H9 (cell line): ENCODE data around the gene CNTN2. TPM values are rescaled to one million over a fixed set of nuclear protein-coding genes. Genes with fewer than 3 reads are reported as not detected.

Source experiments
- DNase-seq: peaks from one replicate; pipeline ENCODE4 v3.0.0-alpha.2; 2017
- H2AFZ ChIP-seq: one replicate; pipeline ENCODE4 v1.6.1; 2013; ENCODE audit warnings: mild to moderate bottlenecking, low read length, control low read depth, moderate library complexity
- H2AK5ac ChIP-seq: 2 replicates; pipeline ENCODE4 v1.6.1; 2013; ENCODE audit warnings: low read length, control low read depth, mixed read lengths; ENCODE audit not compliant: insufficient read length
- H2BK120ac ChIP-seq: one replicate; pipeline ENCODE4 v1.6.1; 2013; ENCODE audit warnings: low read depth, mild to moderate bottlenecking, low read length, control low read depth, inconsistent platforms; ENCODE audit not compliant: poor library complexity, severe bottlenecking
- H2BK12ac ChIP-seq: 2 replicates; pipeline ENCODE4 v1.6.1; 2013; ENCODE audit warnings: low read length, control low read depth, mixed read lengths, low read depth; ENCODE audit not compliant: insufficient read length
- H2BK15ac ChIP-seq: 2 replicates; pipeline ENCODE4 v1.6.1; 2013; ENCODE audit warnings: low read depth, low read length, control low read depth
- H2BK20ac ChIP-seq: one replicate; pipeline ENCODE4 v1.6.1; 2013; ENCODE audit warnings: low read depth, mild to moderate bottlenecking, low read length, control low read depth, inconsistent platforms; ENCODE audit not compliant: poor library complexity, severe bottlenecking
- H2BK5ac ChIP-seq: 2 replicates; pipeline ENCODE4 v1.6.1; 2013; ENCODE audit warnings: low read length, control low read depth, mixed read lengths; ENCODE audit not compliant: insufficient read length
- H3K14ac ChIP-seq: 2 replicates; pipeline ENCODE4 v1.6.1; 2013; ENCODE audit warnings: low read length, control low read depth; ENCODE audit not compliant: insufficient read depth
- H3K18ac ChIP-seq: 2 replicates; pipeline ENCODE4 v1.6.1; 2013; ENCODE audit warnings: low read depth, mild to moderate bottlenecking, mixed read lengths, low read length, control low read depth; ENCODE audit not compliant: insufficient read length
- H3K23ac ChIP-seq: 2 replicates; pipeline ENCODE4 v1.6.1; 2013; ENCODE audit warnings: low read length, control low read depth, mixed read lengths, low read depth; ENCODE audit not compliant: insufficient read length
- H3K23me2 ChIP-seq: 2 replicates; pipeline ENCODE4 v1.6.1; 2013; ENCODE audit warnings: low read depth, mild to moderate bottlenecking, mixed read lengths, low read length, control low read depth; ENCODE audit not compliant: insufficient read length, poor library complexity, severe bottlenecking
- H3K27ac ChIP-seq: 2 replicates; pipeline ENCODE4 v1.5.1; 2013; ENCODE audit warnings: low read length, control low read depth, mixed read lengths, low read depth; ENCODE audit not compliant: insufficient read length
- H3K27me3 ChIP-seq: 2 replicates; pipeline ENCODE4 v1.6.1; 2013; ENCODE audit warnings: low read length, control low read depth, inconsistent platforms; ENCODE audit not compliant: insufficient read depth
- H3K4ac ChIP-seq: 2 replicates; pipeline ENCODE4 v1.6.1; 2013; ENCODE audit warnings: low read depth, mild to moderate bottlenecking, control low read depth, inconsistent platforms, low read length, moderate library complexity
- H3K4me1 ChIP-seq: 2 replicates; pipeline ENCODE4 v1.6.1; 2013; ENCODE audit warnings: low read length, control low read depth, inconsistent platforms; ENCODE audit not compliant: insufficient read depth
- H3K4me2 ChIP-seq: 2 replicates; pipeline ENCODE4 v1.6.1; 2013; ENCODE audit warnings: low read length, control low read depth, mixed read lengths; ENCODE audit not compliant: insufficient read length, insufficient read depth
- H3K56ac ChIP-seq: 2 replicates; pipeline ENCODE4 v1.6.1; 2013; ENCODE audit warnings: low read depth, mild to moderate bottlenecking, mixed read lengths, low read length, control low read depth; ENCODE audit not compliant: insufficient read length
- H3K79me1 ChIP-seq: 2 replicates; pipeline ENCODE4 v1.6.1; 2013; ENCODE audit warnings: low read depth, mild to moderate bottlenecking, moderate library complexity, low read length, control low read depth, inconsistent platforms; ENCODE audit not compliant: insufficient read depth, poor library complexity, severe bottlenecking
- H3K79me2 ChIP-seq: 2 replicates; pipeline ENCODE4 v1.6.1; 2013; ENCODE audit warnings: low read length, control low read depth, inconsistent platforms; ENCODE audit not compliant: insufficient read depth
- H3K9ac ChIP-seq: 2 replicates; pipeline ENCODE4 v1.6.1; 2013; ENCODE audit warnings: low read length, control low read depth, mixed read lengths; ENCODE audit not compliant: insufficient read length; ENCODE audit errors: extremely low read depth
- H3K9me3 ChIP-seq: one replicate; pipeline ENCODE4 v1.6.1; 2013; ENCODE audit warnings: low read depth, low read length, inconsistent platforms; ENCODE audit not compliant: control insufficient read depth
- H3T11ph ChIP-seq: one replicate; pipeline ENCODE4 v1.6.1; 2013; ENCODE audit warnings: mild to moderate bottlenecking, low read length, control low read depth, inconsistent platforms
- H4K20me1 ChIP-seq: one replicate; pipeline ENCODE4 v1.6.1; 2013; ENCODE audit not compliant: control insufficient read depth, insufficient read length, insufficient read depth
- H4K5ac ChIP-seq: 2 replicates; pipeline ENCODE4 v1.6.1; 2013; ENCODE audit warnings: low read depth, mild to moderate bottlenecking, mixed read lengths, low read length, control low read depth; ENCODE audit not compliant: insufficient read length
- H4K8ac ChIP-seq: replicated peaks from 2 replicates; pipeline ENCODE4 v1.6.1; 2013; ENCODE audit warnings: low read length, control low read depth, mixed read lengths, low read depth; ENCODE audit not compliant: insufficient read length
- H4K91ac ChIP-seq: 2 replicates; pipeline ENCODE4 v1.6.1; 2013; ENCODE audit warnings: low read depth, mild to moderate bottlenecking, moderate library complexity, mixed read lengths, low read length, control low read depth; ENCODE audit not compliant: insufficient read length
- H3K27ac Mint-ChIP-seq, 3 experiments: 2 replicates in 2 of 3; 3 replicates in 1 of 3; pipeline ENCODE4 v1.8.0; 2020 to 2021; ENCODE audit warnings: mixed read lengths in 3 of 3, mild to moderate bottlenecking in 1 of 3, moderate library complexity in 1 of 3
- H3K27me3 Mint-ChIP-seq: 2 replicates; pipeline ENCODE4 v1.8.0; 2021; ENCODE audit warnings: low read depth, mild to moderate bottlenecking, moderate library complexity, mixed read lengths
- H3K36me3 Mint-ChIP-seq, 3 experiments: 2 replicates in 2 of 3; 3 replicates in 1 of 3; pipeline ENCODE4 v1.8.0; 2020 to 2021; ENCODE audit warnings: low read depth in 3 of 3, mixed read lengths in 3 of 3; ENCODE audit not compliant: insufficient read depth in 1 of 3
- H3K4me1 Mint-ChIP-seq, 2 experiments: 2 replicates each; pipeline ENCODE4 v1.8.0; 2020; ENCODE audit warnings: mixed read lengths in 2 of 2
- H3K4me3 Mint-ChIP-seq, 2 experiments: 2 replicates in 1 of 2; 3 replicates in 1 of 2; pipeline ENCODE4 v1.8.0; 2020 to 2021; ENCODE audit warnings: mild to moderate bottlenecking in 2 of 2, mixed read lengths in 2 of 2, moderate library complexity in 1 of 2
- H3K9me3 Mint-ChIP-seq, 2 experiments: 2 replicates in 1 of 2; 3 replicates in 1 of 2; pipeline ENCODE4 v1.8.0; 2020; ENCODE audit warnings: mild to moderate bottlenecking in 2 of 2, mixed read lengths in 2 of 2, moderate library complexity in 1 of 2
- WGBS: extraction: QIAGEN DNeasy Blood & Tissue Kit; methylation state at CpG from one replicate; pipeline ENCODE4 v1.1.7; 2013; ENCODE audit warnings: missing lambda C conversion rate, low lambda C conversion rate, mixed read lengths; ENCODE audit not compliant: insufficient read length; ENCODE audit errors: extremely low coverage; 5-methylcytosine and 5-hydroxymethylcytosine counted together
- total RNA-seq: library from RNA; stranded (reverse); gene quantifications from 2 replicates; pipeline ENCODE4 v1.2.1, GENCODE V29; 2021
- TF ChIP-seq, protein P1 (sequence below): fragments of 200-600 bp; sonication (generic); conservative IDR thresholded peaks from 3 replicates; pipeline ENCODE4 v1.8.0; 2021; ENCODE audit warnings: antibody characterized with exemption, mild to moderate bottlenecking

Gene CNTN2
- total RNA-seq, 1 experiment from 2014 or later: 0.42 TPM

DNA sequence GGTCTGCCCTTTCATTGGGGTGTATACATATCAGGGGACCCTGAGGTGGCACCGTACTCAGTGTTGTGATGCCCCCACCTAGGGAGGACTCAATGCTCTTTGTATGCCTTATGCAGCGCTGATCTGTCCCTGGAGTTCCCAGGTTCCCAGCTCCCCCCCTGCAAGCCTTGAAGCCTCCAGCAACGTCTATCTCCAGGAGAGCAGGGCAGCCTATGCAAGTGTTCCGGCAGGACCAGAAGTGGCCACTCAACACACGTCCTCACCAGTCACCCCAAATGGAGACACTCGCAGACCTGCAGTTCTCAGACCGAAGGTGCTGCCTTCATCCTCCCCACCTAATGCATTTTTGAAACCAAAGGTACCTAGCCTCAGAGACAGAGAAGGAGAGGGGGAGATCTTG is 25.2 kb upstream of the CNTN2 start:
- H2BK15ac ChIP-seq: no peak overlapping the region
- Mint-ChIP-seq H3K27me3 (peaks cover 34% of the 10 kb centered on the region), H3K4me1 (peaks cover 18 to 22% of the 10 kb centered on the region in 2 experiments), H3K36me3 (no peaks in the 10 kb centered on the region), H3K9me3 (no peaks in the 10 kb centered on the region), H3K4me3 (no peak overlapping the region), H3K27ac (no peak overlapping the region)
- no peak overlapping the region for H3K23ac ChIP-seq
- H3K27ac ChIP-seq: no peak overlapping the region
- no peak overlapping the region for H3K56ac ChIP-seq
- no peak overlapping the region for H3T11ph ChIP-seq
- no peak overlapping the region for H2BK120ac ChIP-seq
- TF ChIP-seq, protein P1, sequence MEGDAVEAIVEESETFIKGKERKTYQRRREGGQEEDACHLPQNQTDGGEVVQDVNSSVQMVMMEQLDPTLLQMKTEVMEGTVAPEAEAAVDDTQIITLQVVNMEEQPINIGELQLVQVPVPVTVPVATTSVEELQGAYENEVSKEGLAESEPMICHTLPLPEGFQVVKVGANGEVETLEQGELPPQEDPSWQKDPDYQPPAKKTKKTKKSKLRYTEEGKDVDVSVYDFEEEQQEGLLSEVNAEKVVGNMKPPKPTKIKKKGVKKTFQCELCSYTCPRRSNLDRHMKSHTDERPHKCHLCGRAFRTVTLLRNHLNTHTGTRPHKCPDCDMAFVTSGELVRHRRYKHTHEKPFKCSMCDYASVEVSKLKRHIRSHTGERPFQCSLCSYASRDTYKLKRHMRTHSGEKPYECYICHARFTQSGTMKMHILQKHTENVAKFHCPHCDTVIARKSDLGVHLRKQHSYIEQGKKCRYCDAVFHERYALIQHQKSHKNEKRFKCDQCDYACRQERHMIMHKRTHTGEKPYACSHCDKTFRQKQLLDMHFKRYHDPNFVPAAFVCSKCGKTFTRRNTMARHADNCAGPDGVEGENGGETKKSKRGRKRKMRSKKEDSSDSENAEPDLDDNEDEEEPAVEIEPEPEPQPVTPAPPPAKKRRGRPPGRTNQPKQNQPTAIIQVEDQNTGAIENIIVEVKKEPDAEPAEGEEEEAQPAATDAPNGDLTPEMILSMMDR: no peak
- no peaks in the 10 kb centered on the region for H3K23me2 ChIP-seq
- H2BK5ac ChIP-seq: no peak overlapping the region
- H2BK20ac ChIP-seq: no peak overlapping the region
- no peaks in the 10 kb centered on the region for H3K79me1 ChIP-seq
- no peaks in the 10 kb centered on the region for H3K79me2 ChIP-seq
- H3K4ac ChIP-seq: no peak overlapping the region
- H2AK5ac ChIP-seq: no peak overlapping the region
- H4K8ac ChIP-seq: no peak overlapping the region
- no peak overlapping the region for H4K91ac ChIP-seq
- H3K14ac ChIP-seq: no peak overlapping the region
- no peak overlapping the region for H2AFZ ChIP-seq
- no peak overlapping the region for H4K5ac ChIP-seq
- DNase-seq: no peak
- no peak overlapping the region for H3K4me2 ChIP-seq
- H2BK12ac ChIP-seq: no peak overlapping the region
- no peaks in the 10 kb centered on the region for H3K9me3 ChIP-seq
- peaks cover 3% of the 10 kb centered on the region; the same call in 1 of the 2 replicates for H3K4me1 ChIP-seq
- no peaks in the 10 kb centered on the region for H3K27me3 ChIP-seq
- no peak overlapping the region for H3K9ac ChIP-seq
- no CpG with 5 or more reads among the region's 7 CpGs for WGBS
- H3K18ac ChIP-seq: no peak overlapping the region
- no peaks in the 10 kb centered on the region for H4K20me1 ChIP-seq
